Heart left ventricle (tissue), 13 donors: ENCODE measurements around the gene FPR1.

ENCODE experiments used
- CTCF ChIP-seq, 12 donors: fragments of 200-600 bp; sonication (generic) in 4 of 12; IDR thresholded peaks; one replicate each; pipeline versions ENCODE4 v1.5.0 to v1.8.0; 2018 to 2022; ENCODE audit warnings: antibody characterized with exemption in 12 of 12, mild to moderate bottlenecking in 5 of 12
- POLR2A ChIP-seq, 2 donors: fragments of 450-650 bp; IDR thresholded peaks; one replicate each; pipeline ENCODE4 v1.6.1; 2017; ENCODE audit warnings: antibody characterized with exemption in 2 of 2, mild to moderate bottlenecking in 2 of 2, moderate library complexity in 2 of 2
- donor health status: ischemic (EF 13 %, LVEDD 7.1; RV severe dilation, severe dysfunction).
- donor health status: DM: no; HTN: yes; CAD: no.
- donor health status: DM: no; HTN: no; CAD: no.
- donor health status: ischemic (EF 25% LVEDD 6.9; RV normal size, moderate dysfunction).
- donor health status: ischemic (EF 25% LVEDD 5.7; RV mildly dilated, moderate dysfunction).
- donor health status: ischemic (EF 35%, LVEDD 5.7; RV mildly dilated, moderate dysfunction).
- donor health status: nonischemic (EF 11% LVEDD 7.7; RV severe dilation, severe dysfunction).
- donor health status: DM: yes; HTN: yes; CAD: no.
- donor health status: PGD.
- donor health status: ischemic (EF 29% LVEDD 5.4; RV normal size, mild dysfunction).
- donor health status: nonischemic (EF 23%, LVEDD 6.1; RV moderate dilation, normal function).

- TF ChIP-seq CTCF (IDR thresholded peaks at IDR 0.05) (no peak), POLR2A (IDR thresholded peaks at IDR 0.05) (no peak)
These were observed 13.4 kb upstream of the FPR1 start for GRCh38 chr19:51765086-51765485.
